ENCODE data around the gene ARHGAP22.

- TF ChIP-seq CTCF (IDR thresholded peaks at IDR 0.05; ENCODE audit: low read depth, low read length, missing input control) (no peak), ZBTB33 (IDR thresholded peaks at IDR 0.05) (no peak), GABPA (IDR thresholded peaks at IDR 0.05 in 1 of 2, conservative IDR thresholded peaks at IDR 0.05 in 1 of 2) (no peak), TAF1 (conservative IDR thresholded peaks at IDR 0.05) (no peak), EGR1 (IDR thresholded peaks at IDR 0.05; ENCODE audit: low read depth in 2 of 2) (no peak), RXRA (IDR thresholded peaks at IDR 0.05) (no peak)
Measured at GRCh38 chr10:48501226-48501625, 103.6 kb downstream of the ARHGAP22 start.
